HG02798 (cell line): ENCODE data around the gene ZBTB7C.

ENCODE experiments used
- ATAC-seq: cut with Tn5 transposase; IDR thresholded peaks from one replicate; pipeline ENCODE4 v1.9.1; 2021; ENCODE audit warnings: mild to moderate bottlenecking; ENCODE audit not compliant: unreplicated experiment, poor library complexity

ZBTB7C gene

DNA sequence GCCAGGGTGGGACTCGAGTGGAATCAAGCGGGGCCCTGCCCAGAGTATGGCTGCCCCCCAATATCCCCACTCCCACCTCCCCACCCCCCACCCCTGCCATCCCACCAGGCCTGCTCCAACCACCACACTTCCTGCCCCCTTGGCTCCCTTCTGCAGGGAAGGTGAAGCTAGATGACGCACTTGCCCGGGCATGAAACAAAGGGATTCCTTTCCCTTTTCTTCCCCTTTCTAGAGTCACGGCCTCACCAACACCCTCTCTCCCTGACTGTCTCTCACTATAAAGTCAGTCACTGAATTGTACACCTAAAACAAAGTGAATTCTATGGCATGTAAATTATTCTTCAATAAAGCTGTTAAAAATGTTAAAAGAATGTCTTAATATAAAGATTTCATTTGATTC lies 16.0 kb downstream of the ZBTB7C start:
- no peak for ATAC-seq

DNA sequence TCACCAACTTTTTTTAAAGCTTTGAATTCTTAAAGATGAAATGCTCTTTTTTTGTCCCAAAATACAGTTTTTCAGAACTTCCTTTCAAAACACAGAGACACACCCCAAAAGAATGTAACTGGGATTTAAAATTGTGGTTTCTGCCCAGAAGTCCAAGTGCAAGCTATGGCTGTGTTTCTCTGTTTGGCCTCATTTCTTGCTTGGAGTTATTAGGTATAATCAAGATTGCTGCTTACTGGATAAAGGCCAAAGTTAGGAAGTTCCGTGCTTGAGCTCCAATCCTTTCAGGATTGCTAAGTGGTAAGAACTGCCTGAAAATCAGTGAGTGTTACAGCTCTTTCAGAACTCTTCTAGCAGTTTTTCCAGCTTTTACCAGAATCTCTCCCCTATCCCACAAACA lies 16.9 kb downstream of the ZBTB7C start:
- no peak for ATAC-seq

DNA sequence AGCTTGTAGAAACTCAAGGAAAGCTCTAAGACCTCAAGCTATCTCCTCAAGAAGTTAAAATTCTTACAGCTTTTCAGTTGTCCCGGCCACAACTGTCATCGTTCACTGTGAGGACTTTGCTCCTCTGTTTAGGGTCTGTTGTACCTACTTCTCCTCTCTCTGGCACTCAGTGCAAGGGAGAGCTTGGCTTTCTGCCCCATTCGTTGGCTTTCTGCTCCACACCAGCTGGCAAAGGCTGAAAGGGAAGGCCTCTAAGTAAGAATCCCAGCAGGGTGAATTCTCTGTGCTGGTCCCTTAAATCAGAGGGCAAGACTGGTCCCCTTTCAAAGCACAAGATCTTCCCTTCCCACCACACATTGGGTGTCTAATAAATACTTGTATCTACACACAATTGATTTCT lies 17.3 kb downstream of the ZBTB7C start:
- no peak for ATAC-seq

DNA sequence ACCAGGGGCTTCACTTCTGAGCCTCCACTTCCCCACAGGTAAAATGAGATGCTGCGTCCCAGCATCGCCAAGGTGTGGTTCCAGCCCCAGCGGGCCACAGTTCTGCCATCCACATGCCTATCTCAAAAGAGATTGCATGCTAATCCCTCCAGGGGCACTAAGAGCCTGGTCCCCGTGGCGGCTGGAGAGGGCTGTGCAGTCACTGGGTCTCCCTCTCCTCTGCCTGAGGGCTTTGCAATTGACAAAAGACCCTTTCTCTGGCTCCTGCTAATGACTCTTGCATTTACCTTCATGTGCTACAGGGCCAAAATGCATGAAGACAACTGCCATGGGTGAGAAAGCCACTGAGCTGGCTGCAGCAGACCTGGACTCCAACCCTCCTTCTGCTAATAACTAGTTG lies 18.5 kb downstream of the ZBTB7C start:
- ATAC-seq, result no peak

DNA sequence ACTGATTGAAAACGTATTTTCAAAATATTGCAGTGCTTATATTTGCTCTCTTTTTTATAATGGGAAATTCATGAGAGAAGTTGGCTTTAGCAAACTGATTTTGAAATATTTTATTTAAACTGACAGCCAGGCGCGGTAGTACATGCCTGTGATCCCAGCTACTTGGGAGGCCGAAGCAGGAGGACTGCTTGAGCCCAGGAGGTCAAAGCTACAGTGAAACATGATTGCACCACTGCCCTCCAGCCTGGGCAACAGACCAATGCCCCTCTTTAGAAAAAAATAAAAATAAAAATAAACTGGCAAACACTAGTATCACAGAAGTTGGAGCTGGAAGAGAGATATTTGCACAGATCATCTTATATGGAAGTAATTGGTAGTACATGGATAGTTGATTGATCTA lies 20.7 kb downstream of the ZBTB7C start:
- no peak for ATAC-seq

DNA sequence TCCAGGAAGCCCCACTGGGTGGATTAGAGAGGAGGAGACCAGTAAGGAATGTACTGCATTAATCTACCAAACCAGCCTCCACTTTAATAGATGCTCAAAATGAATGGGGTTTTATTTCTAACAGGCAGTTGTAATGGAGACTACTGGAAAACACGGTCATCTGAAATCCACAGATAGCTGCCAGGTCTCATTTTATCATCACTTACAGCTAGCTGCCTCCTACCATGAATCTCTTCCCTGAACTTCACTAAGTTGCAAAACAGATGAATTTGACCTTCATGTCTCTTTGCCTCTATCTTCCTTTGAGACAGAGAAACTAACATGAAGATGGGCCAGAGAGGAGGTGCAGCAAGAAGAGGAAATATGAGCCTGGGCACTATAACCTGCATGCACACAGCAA lies 21.9 kb downstream of the ZBTB7C start:
- ATAC-seq, result no peak

DNA sequence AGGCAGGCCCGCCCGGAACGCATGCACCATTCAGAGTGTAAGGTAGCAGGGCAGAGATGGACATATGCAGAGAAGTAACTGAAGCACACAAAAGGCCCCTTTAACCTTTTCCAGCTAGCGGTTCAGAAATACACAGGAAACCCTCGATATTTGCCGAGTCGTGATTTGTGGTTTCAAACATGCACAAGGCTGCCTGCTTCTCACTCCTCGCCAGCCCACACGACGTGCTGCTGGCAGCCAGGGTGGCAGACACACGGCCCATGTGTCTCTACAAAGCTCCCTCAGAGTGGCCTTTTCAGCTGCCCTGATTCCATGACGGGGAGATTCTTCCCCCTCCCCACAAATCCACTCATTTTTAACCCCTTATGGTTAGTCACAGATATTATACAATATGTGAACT lies 23.6 kb downstream of the ZBTB7C start:
- no peak for ATAC-seq

DNA sequence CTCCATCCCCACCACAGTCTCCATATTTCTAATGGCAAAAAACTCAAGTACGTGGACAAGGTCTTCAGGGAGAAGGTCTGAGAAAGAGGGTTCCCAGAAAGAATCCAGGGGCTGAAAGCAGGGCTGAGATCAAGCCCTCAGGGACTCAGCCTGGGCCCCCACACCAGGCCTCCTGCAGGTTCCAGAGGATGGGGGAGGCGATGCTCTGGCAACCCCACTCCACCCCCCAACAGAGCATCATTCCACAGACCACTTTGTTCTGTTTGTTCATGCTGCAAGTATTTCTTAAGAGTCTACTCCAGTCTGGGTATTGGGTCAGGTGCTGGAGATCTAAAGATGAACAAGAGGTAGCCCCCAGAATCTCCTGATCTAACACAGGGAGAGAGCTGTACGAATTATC lies 32.2 kb downstream of the ZBTB7C start:
- no peak for ATAC-seq

DNA sequence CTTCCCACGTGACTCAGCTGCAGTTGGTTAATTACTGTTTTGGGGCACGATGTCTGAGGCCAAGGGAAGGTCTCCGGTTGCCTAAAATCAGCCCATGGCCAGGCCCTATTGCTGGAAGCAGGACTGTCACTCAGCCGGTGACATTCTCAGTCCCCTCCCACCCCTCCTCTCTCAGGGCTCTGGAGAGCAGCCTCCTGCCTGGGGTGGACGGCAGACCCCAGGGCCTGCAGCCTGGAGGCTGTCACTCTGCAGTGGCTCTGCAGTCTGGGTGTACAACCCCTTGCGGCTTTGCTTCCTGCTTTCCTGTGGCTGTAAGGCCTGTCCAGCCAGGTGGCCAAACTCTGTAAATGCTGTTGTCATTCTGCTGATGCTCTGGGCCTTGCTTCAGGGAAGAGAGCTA lies 32.8 kb downstream of the ZBTB7C start:
- no peak for ATAC-seq

DNA sequence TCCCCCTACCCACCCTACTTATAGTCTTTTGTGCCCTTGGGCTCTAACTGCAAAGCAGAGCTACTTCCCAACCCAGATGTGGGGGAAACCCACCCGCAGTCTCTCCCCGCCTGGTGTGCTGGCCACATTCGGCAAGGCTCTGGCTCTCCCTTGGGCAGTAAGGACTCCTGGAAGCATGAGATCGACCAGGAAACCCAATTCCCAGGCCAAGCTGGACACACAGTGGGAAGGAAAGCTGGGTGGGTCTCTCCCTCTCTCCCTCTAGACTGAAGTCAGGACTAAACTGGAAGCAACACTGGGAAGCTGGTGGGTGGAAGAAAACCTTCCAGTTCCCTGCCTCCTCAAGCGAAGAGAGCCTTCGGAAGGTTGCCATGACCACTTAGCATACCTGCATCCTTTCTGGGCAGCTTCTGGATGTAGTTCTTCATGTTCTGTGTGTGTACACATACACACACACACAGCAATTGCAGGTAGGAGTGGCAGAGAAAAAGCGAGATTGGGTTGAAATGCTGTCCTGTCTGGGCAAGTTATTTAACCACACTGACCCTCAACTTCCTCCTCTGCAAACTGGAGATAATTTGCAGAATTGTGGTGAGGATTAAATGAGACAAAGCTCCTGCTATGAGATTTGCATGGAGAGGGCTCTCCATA lies 33.9 kb downstream of the ZBTB7C start:
- no peak for ATAC-seq

DNA sequence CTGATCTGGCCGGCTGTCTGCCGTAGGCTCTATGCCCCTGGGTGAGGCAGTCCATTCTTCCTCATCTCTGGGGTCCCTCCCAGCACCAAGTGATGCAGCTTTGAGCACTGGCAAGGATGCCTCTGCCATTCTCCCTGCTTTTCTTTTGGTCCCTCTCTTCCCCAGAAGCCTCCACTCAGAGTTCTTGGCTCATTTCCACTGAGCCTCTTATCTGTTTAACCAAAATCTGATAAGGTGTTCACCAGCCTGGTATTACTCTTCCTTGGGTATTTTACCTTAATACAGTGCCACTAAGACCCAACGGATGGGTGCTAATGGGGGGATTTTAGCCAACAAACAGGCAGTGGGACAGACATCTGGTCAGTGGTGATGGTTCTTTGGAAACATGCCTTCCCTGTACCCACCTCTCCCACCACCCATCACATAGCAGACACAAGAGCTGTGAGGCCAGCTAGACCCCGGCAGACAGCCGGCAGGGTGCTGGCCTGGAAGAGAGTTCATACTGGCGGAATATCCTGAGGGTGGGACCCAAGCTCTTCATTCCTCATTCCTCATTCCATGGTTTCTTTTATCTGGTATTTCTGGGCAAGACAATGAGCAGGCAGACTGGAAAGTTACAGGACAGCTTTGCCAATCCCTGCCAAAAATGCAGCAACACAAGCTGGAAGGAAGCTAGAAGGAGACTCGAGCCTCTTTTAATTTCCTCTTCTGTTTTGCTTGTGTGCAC lies 34.6 kb downstream of the ZBTB7C start:
- no peak for ATAC-seq

DNA sequence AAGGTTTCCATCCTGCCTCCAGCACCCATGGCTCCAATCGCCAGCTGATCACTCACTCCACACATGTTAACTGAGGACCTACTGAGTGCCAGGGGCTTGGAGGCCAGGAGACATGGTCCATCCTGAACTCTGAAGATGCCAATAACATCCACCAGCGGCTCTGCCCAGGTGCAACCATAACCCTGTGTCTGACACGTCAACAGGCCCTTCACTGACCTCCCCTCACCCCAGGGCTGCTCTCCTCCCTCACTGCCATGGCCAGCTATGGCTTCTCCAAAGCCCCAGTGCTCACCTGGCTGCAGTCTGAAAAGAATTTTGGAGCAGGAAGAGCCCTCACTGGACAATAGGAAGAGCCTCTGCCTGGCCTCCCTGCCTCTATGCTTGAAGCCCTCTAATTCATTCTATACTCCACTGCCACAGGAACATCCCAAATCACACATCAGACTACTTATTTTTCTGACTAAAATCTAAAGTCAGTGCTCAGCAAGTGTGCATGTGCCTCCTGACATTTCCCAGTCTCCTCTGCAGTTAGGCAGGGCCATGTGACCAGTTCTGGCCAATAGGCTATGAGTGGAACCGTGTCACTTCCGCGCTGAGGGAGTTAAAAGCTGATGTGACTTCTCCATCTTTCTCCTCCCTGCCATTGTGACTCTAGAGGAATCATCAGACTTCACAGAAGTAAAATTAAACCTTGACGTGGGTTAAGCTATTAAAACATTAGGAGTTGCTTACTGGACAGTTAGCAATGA lies 37.2 kb downstream of the ZBTB7C start:
- no peak for ATAC-seq

DNA sequence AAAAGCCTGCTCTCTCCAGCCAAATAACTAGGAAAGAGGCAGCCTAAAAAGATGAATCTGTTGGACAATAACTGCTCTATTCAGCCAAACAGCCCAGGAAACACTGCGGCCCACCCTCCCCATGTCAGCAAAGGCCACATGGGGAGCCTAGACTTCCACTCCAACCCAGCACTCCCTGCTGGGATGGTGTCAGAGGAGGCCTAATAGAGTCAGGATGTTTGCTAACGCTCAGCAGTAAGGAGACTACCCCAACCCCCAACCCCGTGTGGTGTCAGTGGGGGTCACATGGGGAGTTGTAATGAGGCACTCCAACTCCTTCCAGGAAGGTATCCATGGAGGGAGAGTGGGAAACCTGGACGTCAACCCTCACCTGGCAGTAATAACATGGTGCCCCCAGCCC lies 41.6 kb downstream of the ZBTB7C start:
- no peak for ATAC-seq

DNA sequence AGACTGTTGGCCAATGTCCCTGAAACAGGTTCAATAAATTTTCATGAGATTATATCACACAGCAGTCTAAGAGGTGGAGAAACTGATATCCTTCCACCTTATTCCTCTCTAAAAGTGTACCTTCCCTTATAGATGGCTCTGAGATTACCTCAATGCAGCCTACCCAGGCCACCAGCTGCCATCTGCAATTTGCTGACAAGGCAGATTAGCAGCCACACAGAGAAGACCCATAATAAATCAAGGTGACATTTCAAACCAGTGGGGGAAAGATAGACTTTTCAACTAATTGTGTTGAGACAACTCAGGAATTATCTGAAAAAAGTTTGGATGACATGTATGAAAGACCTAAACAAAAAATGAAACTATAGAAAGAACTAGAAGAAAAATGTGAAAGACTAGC lies 43.2 kb downstream of the ZBTB7C start:
- no peak for ATAC-seq

DNA sequence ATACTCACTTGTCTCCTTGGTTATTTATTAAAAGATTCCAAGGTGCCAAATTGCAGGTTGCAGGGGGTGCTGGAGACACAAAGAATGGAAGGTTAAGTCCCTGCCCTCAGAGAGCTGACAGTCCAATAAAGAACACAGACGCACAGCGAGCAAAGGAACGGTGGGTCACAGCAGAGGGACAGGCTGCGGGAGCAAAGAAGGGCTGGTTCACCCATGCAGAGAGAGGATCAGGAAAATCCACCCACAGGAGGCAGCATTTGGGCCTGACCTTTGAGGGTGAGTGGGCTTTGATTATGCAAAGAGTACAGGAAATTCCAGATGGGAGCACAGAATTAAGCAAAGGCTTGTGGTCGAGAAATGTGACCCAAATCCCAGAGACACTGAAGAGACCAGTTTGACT lies 45.0 kb downstream of the ZBTB7C start:
- ATAC-seq, result no peak

DNA sequence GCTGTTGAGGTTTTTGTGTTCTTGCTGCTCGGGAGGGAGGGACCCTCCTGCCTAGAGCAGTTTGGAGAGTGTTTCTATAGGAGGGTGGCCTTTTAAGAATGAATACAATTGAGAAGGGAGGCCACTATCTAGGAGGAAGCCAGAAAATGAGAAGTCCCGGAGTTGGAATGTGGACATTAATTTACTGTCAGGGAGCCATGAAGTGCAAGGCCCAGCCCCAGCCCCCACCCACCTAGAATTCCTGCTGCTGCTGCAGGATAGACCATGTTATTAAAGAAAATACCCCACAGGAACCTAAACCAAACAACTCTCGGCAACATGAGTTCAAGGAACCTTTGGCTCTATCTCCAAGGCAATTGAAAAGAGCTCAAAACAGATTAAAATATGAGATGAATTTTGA lies 46.0 kb downstream of the ZBTB7C start:
- no peak for ATAC-seq

DNA sequence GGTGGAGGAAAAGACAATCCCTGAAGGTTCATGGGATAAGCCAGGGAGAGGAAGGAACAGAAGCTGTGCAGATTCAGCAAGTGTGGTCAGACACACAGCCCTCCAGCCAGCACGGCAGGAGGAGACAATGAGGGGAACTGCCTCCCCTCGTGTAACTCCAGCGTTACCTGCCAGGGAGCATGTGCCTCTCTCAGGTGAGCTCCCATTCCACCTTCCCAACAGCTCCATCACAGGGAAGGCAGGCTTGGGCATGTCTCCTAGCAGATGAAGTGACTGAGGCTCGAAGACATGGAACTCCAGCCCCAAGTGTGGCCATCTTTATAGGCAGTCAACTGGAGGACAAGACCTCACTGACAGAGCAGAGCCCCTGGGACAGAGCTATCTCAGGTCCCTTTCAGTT lies 47.4 kb downstream of the ZBTB7C start:
- ATAC-seq, result no peak

DNA sequence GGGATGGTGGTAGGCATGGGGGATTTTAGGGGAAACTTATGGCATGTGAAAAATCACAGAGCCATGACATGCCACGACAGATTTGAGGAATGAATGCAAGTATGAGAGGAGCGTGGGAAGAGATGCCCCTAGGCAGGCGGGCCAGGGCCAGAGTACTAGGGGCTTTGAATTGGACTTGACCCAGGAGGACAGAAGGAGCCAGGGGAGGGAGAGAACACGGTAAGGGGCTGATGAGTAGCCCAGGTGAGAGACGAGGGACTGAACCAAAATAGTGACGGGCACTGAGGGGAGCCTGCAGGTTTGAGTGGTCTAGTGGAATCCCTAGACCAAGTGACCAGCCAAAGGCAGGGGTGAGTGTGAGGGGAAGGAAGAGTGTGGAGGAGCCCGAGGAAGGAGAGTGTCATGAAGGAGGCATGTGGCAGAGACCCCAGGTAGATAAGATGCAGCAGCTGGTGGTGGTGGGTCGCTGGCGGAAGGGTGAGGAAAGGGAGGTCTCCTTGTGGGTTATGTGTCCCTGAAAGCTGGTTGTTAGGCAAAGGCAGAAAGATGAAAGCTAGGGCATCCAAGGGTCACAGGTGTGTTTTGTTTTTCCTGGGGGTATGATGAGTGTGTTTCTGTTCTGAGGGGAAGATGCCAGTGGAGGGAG lies 48.7 kb downstream of the ZBTB7C start:
- ATAC-seq, result no peak

DNA sequence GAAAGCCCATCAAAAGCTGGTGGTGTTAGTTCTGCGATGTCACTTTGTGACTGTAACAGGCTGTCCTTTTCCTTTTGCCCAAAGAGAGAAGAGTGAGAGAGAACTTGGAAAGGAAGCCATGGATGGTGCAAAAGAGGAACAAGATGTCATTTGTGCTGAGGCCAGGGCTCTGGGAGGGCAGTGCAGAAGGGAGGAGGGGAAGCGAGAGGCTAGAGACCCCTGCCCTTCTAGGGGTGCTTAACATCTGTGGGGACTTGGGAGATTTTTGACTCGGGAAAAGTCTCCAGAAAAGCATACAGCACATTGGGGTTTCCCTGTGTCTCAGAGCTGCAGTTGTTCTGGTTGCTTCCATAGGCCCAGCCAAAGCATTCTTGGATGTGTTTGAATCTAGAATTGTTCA lies 49.6 kb downstream of the ZBTB7C start:
- no peak for ATAC-seq

DNA sequence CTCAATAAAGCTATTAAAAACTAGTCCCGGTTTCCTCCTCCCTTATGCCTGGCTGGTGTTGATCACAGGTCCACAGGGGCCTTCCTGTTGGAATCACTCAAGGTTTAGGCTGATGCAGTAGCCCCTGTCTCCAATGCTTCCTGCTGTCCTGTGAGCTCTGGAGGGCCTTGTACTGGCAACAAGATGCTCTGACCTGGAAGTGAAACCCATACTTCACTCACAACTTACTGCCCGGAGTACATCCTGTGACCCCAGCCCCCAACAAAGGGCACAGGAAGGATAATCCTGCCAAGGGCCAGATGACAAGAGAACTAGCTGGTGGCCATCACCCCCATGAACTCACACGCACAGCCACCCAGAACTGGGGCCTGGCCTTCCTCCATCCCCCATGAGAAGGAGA lies 50.3 kb downstream of the ZBTB7C start:
- ATAC-seq, result no peak
